Mesothelial cell of epicardium (in vitro differentiated cells): ENCODE measurements around the gene ARHGAP30. TPM values are rescaled to one million over a fixed set of nuclear protein-coding genes. Genes with fewer than 3 reads are reported as not detected.
"Not testable (repeated sequence)": the region's sequence is repeated elsewhere in the genome, so short reads cannot be mapped to it uniquely, and the experiment has no call there.

Experiments
- DNase-seq, 2 experiments: peaks; one replicate each; pipeline ENCODE4 v3.0.0; 2021; ENCODE audit warnings: low spot score in 2 of 2; ENCODE audit not compliant: unreplicated experiment in 2 of 2
- H3K27ac Mint-ChIP-seq: 2 replicates; pipeline ENCODE4 v1.8.0; 2021; ENCODE audit warnings: mixed read lengths
- H3K27me3 Mint-ChIP-seq: 2 replicates; pipeline ENCODE4 v1.8.0; 2021; ENCODE audit warnings: low read depth, mixed read lengths
- H3K36me3 Mint-ChIP-seq: 2 replicates; pipeline ENCODE4 v1.8.0; 2021; ENCODE audit warnings: mixed read lengths
- H3K4me1 Mint-ChIP-seq: 2 replicates; pipeline ENCODE4 v1.8.0; 2021; ENCODE audit warnings: mixed read lengths
- H3K4me3 Mint-ChIP-seq: 2 replicates; pipeline ENCODE4 v1.8.0; 2021; ENCODE audit warnings: mild to moderate bottlenecking, moderate library complexity, mixed read lengths
- H3K9me3 Mint-ChIP-seq: 2 replicates; pipeline ENCODE4 v1.8.0; 2021; ENCODE audit warnings: mixed read lengths
- CTCF ChIP-seq: fragments of 200-600 bp; sonication (generic); IDR thresholded peaks from one replicate; pipeline ENCODE4 v1.5.0; 2021; ENCODE audit warnings: antibody characterized with exemption; ENCODE audit not compliant: unreplicated experiment
- total RNA-seq: library from RNA; stranded (reverse); gene quantifications from 3 replicates; pipeline ENCODE4 v1.2.1, GENCODE V29; 2021

The ARHGAP30 gene
- total RNA-seq, 1 donor from 2014 or later, result 1.6 TPM

DNA sequence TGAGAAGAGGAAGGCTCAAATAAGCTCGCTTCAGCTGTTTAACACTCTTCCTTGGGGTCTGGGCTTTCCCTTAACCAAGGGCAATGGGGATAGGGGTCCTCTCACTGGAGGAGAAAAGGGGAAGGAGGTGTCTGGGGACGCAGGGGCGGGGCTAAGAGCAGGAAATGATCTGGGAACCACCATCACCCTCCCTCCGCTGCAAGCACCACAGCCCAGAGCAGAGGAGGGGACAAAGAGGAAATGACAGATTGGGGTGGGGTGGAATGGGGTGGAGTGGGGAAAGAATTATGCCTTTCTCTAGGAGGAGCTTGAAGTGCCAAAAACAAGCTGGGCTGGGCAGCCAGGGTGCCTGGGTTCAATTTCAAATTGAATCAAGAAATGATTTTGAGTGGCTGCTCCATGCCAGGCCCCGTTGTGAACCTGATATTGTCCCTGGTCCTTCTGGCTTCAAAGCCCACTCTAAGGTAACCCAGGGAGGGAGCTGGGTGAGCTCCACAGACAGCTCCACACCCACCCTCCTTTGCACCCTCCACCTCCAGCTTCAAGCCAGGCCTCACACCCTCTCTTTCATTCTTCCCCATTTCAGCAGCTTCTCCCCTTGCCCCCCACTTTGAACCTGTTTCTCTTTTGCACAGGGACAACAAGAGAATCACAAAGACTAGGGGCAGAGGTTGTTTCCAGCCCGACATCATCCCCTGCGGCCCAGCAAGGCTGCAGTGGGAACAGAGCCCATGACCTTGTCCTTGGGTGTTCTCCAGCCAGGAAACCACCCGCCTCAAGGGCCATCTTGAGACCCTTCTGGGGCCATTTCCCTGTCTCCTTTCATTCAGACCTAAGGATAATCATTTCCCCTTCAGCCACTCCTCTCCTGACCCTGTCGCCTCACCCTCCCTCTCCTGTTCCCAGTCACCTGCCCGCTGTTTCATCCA, 1.1 kb downstream of the ARHGAP30 start:
- Mint-ChIP-seq H3K4me1 (no peaks in the 10 kb centered on the region), H3K4me3 (no peak overlapping the region), H3K27ac (no peak overlapping the region), H3K36me3 (peaks cover 2% of the 10 kb centered on the region), H3K9me3 (no peaks in the 10 kb centered on the region), H3K27me3 (peaks cover 10% of the 10 kb centered on the region)
- no peak for DNase-seq
- no peak for TF ChIP-seq CTCF

DNA sequence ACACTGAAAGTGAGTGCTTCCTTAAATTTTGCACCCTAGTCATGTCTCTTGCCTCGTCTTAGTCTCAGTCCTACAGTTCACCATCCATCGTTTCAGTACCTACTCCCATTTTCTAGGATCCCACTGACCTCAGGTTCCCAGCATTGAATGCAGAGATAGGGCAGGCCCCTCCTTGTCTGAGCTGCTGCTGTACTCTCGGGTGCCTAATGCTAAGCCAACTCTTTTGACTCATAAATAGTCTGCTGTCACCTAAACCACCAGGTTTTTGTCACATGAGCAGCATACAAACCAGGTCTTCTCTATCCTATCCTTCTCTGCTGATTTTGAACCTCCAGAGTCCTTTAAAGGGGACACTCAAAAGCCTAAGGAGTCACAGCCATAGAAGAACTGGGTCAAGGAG, 3.0 kb downstream of the ARHGAP30 start:
- peaks cover 2% of the 10 kb centered on the region for H3K36me3 Mint-ChIP-seq
- no peak for TF ChIP-seq CTCF
- peaks cover 17% of the 10 kb centered on the region for H3K27me3 Mint-ChIP-seq
- no peak overlapping the region for H3K4me3 Mint-ChIP-seq
- H3K4me1 Mint-ChIP-seq, result no peaks in the 10 kb centered on the region
- H3K9me3 Mint-ChIP-seq, result no peaks in the 10 kb centered on the region
- no peak for DNase-seq
- H3K27ac Mint-ChIP-seq, result no peak overlapping the region

GRCh38 chr1:161065681-161066080, 4.0 kb downstream of the ARHGAP30 start:
- not testable (repeated sequence) for H3K4me3 Mint-ChIP-seq, H3K36me3 Mint-ChIP-seq, H3K4me1 Mint-ChIP-seq, H3K27ac Mint-ChIP-seq, H3K9me3 Mint-ChIP-seq, DNase-seq
- peaks cover 17% of the 10 kb centered on the region for H3K27me3 Mint-ChIP-seq

GRCh38 chr1:161063936-161064335, 5.8 kb downstream of the ARHGAP30 start:
- not testable (repeated sequence) for H3K27ac Mint-ChIP-seq, H3K4me3 Mint-ChIP-seq, H3K36me3 Mint-ChIP-seq, DNase-seq, H3K4me1 Mint-ChIP-seq, H3K9me3 Mint-ChIP-seq
- H3K27me3 Mint-ChIP-seq, result peaks cover 17% of the 10 kb centered on the region

- TF ChIP-seq CTCF, result no peak
- peaks cover 17% of the 10 kb centered on the region for H3K27me3 Mint-ChIP-seq
- H3K4me3 Mint-ChIP-seq, result no peak overlapping the region
- no peak overlapping the region for H3K27ac Mint-ChIP-seq
- no peak for DNase-seq
- no peaks in the 10 kb centered on the region for H3K9me3 Mint-ChIP-seq
- H3K4me1 Mint-ChIP-seq, result no peaks in the 10 kb centered on the region
- no peaks in the 10 kb centered on the region for H3K36me3 Mint-ChIP-seq
Measured at GRCh38 chr1:161061419-161061818, 8.3 kb downstream of the ARHGAP30 start.

DNA sequence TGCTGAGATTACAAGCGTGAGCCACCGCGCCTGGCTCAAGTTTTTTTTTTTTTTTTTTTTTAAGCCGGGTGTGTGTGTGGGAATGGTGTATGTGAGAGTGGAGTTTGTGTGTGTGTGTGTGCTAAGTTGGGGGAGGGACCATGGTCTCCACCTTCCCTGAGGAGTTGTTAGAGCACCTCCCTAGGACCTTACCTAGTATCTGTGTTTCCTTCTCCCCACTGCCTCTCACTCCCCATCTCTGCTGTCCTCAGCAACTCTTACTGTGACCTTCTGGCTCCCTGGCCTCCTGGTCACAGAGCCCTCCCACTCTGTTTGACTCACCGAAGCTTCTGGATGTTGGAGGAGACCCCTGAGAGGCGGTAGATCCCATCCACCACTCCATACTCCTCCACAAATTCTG, 10.4 kb downstream of the ARHGAP30 start:
- no peak for DNase-seq
- TF ChIP-seq CTCF, result no peak
- Mint-ChIP-seq H3K27ac (no peak overlapping the region), H3K27me3 (peaks cover 14% of the 10 kb centered on the region), H3K9me3 (no peaks in the 10 kb centered on the region), H3K36me3 (no peaks in the 10 kb centered on the region), H3K4me3 (no peak overlapping the region), H3K4me1 (no peaks in the 10 kb centered on the region)
